NCI-H1694 (cell line): ENCODE measurements around the gene TPM2.
A peak's percentile ranks its signal among the peaks of the same experiment; 100 is the strongest.

Experiments
- DNase-seq: peaks from one replicate; lab custom pipeline; 2025; lab: John Stamatoyannopoulos, UW

TPM2 gene

GRCh38 chr9:35689542-35690293, at the start of gene TPM2:
Gene TPM2, minus strand, starts transcription at chr9:35689925. Its CDS starts 108 bp downstream, at chr9:35689817.
- no peak for DNase-seq

DNA sequence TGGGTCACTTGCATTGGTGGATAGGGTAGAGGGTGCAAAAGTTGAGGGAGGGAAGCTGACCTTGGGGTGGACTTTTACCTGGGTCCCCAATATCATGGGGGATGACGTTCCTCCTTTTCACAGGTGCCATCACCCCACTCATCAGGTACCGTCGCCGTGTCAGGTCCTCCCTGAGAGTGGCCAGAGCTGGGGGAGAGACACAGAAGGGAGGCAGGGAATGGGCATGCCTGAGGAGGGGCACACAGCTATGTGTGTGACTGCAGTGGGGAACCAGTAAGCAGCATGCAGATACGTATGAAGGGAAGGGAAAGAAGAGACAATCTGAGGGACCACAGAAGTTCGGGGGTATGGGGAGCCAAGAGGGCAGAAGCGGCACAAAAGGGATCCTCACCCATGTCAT, 49.2 kb upstream of the TPM2 start:
- DNase-seq: no peak

DNA sequence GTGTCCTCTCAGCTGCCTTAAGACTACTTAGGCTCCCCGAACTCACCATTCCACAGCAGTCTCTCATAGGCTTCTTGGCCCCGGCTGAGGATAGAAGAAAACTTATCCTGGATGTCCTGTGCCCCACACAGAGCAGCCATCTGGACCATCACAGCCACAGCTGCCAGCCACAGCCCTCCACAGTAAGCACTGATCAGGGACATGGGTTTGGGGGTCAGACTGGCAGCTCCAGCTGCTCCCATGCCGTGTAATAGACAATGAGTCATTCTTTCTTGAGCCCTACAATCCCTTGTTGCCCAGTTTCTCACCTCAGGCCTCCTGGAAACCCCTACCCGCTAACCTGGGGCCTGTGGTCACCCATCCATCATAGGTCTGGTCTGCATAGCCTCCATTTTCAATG, 48.5 kb upstream of the TPM2 start:
- DNase-seq: no peak

- no peak for DNase-seq
Observed at GRCh38 chr9:35737143-35737542, 47.4 kb upstream of the TPM2 start.

DNA sequence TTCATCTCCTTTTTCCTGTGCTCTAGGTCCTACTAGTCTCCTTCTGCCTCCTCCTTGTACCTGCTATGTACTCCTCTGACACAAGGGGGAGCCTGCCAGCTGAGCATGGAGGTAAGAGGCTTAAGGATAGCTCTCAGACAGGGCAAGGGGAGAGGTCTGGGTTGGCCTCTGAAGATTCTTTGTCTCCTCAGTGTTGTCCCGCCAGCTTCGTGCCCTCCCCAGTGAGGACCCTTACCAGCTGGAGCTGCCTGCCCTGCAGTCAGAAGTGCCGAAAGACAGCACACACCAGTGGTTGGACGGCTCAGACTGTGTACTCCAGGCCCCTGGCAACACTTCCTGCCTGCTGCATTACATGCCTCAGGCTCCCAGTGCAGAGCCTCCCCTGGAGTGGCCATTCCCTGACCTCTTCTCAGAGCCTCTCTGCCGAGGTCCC, 46.5 kb upstream of the TPM2 start:
- DNase-seq: peak; percentile 61

DNA sequence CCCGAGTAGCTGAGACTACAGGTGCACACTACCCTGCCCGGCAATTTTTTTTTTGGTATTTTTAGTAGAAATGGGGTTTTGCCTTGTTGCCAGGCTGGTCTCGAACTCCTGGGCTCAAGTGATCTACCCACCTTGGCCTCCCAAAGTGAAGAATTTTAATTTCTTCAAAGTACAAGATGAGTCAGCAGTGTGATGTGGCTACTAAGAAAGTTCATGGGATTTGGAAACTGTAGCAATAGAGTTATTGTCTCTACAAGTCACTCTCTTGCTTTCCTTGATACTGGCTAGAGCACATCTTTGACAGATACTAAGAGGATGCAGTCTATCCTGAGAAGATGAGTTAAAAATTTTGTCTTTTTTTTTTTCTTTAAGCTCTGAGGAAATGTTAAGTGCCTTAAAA, 44.4 kb upstream of the TPM2 start:
- DNase-seq: no peak

DNA sequence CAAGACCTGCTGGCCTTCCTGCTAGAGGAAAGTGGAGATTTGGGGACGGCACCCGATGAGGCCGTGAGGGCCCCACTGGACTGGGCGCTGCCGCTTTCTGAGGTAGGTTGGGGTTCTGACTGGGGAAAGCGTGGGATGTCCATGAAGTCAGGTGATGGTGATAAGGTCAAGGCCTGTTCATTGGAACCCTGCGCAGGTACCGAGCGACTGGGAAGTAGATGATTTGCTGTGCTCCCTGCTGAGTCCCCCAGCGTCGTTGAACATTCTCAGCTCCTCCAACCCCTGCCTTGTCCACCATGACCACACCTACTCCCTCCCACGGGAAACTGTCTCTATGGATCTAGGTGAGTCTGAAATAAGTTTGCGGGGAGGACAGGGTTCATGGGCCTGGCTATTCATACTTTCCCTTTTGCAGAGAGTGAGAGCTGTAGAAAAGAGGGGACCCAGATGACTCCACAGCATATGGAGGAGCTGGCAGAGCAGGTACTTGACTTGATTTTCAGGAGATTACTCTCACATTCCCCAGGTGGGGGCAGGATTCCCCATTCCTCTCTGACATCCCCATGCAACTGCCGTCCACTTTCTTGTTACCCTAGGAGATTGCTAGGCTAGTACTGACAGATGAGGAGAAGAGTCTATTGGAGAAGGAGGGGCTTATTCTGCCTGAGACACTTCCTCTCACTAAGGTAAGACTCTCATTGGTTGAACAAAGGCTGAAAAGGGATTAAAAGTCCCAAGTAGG, 43.2 kb upstream of the TPM2 start:
- DNase-seq: peak; percentile 12

DNA sequence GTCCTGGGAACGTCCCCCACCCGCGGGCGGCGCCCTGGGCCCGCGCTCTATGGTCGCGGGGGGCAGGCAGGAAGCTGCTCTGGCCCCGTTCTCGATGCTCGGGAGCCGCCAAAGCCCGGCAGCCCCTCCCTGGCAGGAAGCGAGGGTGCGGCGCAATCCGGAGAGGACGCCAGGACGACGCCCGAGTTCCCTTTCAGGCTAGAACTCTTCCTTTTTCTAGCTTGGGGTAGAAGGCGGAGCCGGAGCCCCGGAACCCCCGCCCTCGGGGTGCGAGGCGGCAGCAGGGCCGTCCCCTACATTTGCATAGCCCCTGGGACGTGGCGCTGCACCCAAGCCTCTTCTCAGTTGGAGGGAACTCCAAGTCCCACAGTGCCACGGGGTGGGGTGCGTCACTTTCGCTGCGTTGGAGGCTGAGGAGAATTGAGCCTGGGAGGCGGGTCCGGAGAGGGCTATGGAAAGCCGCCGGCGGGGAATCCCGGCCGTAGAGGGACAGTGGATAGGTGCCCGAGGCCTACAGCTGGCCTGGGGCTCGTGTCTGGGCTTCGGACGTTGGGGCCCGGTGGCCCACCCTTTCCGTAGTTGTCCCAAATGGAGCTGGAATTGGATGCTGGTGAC, 42.6 kb upstream of the TPM2 start, which contains the start of the genes CREB3 and TLN1:
CREB3 (plus strand) TSS at position 482 of the 615 bp plus-strand sequence; CDS start at position 589, 107 bp downstream.
TLN1 (minus strand) TSS at position 11 of the 615 bp plus-strand sequence. CDS start 6,501 bp downstream, outside the sequence.
- DNase-seq: peak; percentile 97

GRCh38 chr9:35731415-35732184, 41.9 kb upstream of the TPM2 start:
- DNase-seq: no peak

DNA sequence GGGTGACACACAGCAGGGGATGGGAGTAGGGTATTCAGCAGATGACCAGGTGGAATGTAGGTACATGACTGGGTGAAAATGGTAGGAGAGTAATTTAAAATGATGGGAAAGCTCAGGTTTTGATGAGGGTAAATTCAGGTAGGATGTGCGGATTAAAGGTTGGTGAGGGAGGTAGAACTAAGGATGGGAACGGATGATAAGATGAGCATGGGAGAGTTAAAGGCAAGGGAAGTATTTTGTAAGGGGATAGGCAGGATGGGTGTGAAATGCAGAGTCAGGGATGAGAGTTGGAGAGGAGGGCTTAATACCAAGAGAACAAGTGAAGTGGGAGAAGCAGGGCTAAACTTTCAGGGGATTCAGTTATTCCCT, 40.7 kb upstream of the TPM2 start:
- no peak for DNase-seq

DNA sequence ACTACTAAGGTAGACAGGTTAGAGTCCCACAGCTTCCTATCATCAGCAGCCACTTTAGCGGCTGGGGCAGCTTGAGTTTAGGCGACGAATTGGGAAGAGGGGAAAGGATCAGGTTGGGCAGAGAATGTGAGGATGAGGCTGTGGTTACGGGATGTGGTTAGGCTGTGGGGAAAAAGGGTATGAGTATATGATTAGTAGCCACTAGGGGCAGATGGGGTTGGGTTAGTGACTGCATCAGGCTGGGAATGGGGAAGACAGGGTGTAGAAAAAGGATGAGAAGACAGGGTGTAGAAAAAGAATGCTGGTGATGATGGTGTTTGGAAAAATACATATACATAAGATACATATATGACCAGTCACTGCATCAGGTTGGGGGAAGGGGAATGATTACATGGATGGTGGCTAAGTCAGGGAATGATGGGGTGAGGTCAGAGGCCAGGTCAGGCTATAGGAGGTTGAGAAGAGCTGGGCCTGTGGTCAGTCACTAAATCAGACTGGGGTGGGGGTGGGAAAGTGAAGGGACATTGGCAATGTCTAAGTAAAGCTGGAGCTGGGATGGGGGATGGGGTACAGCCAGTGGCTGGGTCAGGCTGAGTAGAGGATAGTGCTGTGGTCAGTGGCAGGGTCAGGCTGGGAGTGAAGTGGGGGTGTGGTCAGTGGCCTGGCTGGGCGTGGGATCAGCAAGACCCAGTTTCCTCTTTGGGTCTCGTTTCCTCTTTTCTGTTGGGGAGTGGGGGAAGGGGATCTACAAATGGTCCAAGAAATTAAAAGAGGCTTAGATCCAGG, 40.2 kb upstream of the TPM2 start:
- DNase-seq: peak; percentile 41

GRCh38 chr9:35729101-35729500, 39.4 kb upstream of the TPM2 start:
- DNase-seq: no peak

- DNase-seq: no peak
Observed at GRCh38 chr9:35728041-35728971, 38.6 kb upstream of the TPM2 start.

DNA sequence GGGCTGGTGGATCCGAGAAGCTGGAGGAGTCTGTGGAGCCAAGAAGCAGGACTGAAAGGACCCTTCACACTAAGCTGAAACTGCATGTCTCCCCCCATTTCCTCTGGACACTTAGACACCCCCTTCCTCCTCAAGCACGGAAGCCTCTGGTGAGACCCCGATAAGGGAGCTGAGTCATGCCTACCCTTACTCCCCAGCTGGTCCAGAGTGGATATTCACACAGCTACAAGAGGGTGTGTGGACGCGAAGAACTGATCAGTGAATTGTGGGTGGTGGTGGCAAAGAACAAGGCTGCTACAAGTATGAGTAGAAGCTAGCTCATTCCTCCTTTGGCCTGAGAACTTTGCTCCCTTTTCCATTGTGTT, 37.9 kb upstream of the TPM2 start:
- DNase-seq: no peak

DNA sequence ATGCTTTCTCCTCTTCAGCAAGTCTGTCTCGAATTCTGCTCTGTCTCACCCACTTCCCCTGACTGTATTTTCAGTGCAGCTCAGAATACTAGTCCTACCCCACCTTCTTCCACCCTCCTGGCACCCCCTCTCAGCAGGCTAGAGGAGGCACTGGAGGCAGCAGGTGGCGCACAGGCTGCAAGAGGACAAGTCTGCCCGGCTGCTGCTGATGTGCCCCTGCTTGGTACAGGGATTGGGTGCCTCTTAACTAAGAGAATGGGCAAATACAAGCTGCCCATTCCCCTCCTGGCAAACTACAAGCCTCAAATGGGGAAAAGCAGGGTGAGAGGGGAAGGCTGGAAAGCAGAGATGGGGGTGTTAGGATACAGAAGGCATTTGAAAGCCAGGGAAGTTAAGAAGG, 37.2 kb upstream of the TPM2 start:
- DNase-seq: no peak

GRCh38 chr9:35725362-35725761, 35.6 kb upstream of the TPM2 start:
- DNase-seq: no peak

- DNase-seq: no peak
Observed at GRCh38 chr9:35723908-35724307, 34.2 kb upstream of the TPM2 start.

- DNase-seq: no peak
Observed at GRCh38 chr9:35723426-35723825, 33.7 kb upstream of the TPM2 start.

DNA sequence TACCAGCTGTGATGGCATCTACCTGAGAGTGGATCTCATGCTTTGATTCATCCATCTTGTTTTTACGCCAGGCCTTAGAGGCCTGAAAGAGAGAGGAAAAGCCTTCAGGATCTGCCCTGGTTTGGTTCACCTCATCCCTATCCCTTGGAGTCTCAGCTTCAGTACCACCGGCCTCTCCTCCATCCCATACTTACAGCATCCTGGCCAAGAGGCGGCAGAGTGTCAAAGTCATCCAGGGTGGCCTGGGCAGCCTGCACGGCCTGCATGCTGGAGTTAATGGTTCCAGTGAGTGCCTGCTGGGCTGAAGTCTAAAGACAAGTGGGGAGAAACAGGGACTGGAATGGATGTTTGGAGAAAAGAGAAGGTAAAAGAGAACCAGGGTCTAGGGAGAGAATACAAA, 29.8 kb upstream of the TPM2 start:
- no peak for DNase-seq
